ENCODE data around the gene BAG2. TPM values are rescaled to one million over a fixed set of nuclear protein-coding genes. Genes with fewer than 3 reads are reported as not detected.

The BAG2 gene
- total RNA-seq, 2 donors from 2014 or later: 2.5 to 2.9 TPM

GRCh38 chr6:57201718-57202117, 29.6 kb downstream of the BAG2 start:
- no peak overlapping the region for H3K27ac Mint-ChIP-seq
- peaks cover 9% of the 10 kb centered on the region for H3K36me3 Mint-ChIP-seq (ENCODE audit: low read depth)
- H3K9me3 ChIP-seq (ENCODE audit: control insufficient read depth, low read length): no peaks in the 10 kb centered on the region
- WGBS, 2 experiments (ENCODE audit: insufficient coverage in 1 of 2, insufficient read length in 1 of 2): 95 to 100% methylated on average over 1 of the region's 1 CpG
- no peaks in the 10 kb centered on the region for H3K27me3 Mint-ChIP-seq (ENCODE audit: insufficient read depth)
- H3K4me3 Mint-ChIP-seq: no peak overlapping the region
- no peak overlapping the region for H3K9ac ChIP-seq (ENCODE audit: extremely low read depth, low read length, poor library complexity, severe bottlenecking)
- peaks cover 7% of the 10 kb centered on the region for H3K36me3 ChIP-seq (ENCODE audit: control insufficient read depth, insufficient read depth, low read length)
- no peaks in the 10 kb centered on the region for H3K27me3 ChIP-seq (ENCODE audit: control insufficient read depth, insufficient read depth, low read length, poor library complexity, severe bottlenecking)
- no peak overlapping the region for H3K27ac ChIP-seq (ENCODE audit: low read depth, low read length)
- H3K4me1 Mint-ChIP-seq: peaks cover 25% of the 10 kb centered on the region
- H3K9me3 Mint-ChIP-seq: no peaks in the 10 kb centered on the region
- DNase-seq: no peak
- no peak overlapping the region for H3K4me3 ChIP-seq (ENCODE audit: low read length)
- peaks cover 4% of the 10 kb centered on the region for H3K4me1 ChIP-seq (ENCODE audit: control insufficient read depth, insufficient read depth, low read length)
- no peak for TF ChIP-seq CTCF (conservative IDR thresholded peaks at IDR 0.05)

- 91 to 92% methylated on average over 7 of the region's 7 CpGs for WGBS, 2 experiments (ENCODE audit: insufficient coverage in 1 of 2, insufficient read length in 1 of 2)
- DNase-seq: no peak
- Mint-ChIP-seq H3K27ac (no peak overlapping the region), H3K9me3 (no peaks in the 10 kb centered on the region), H3K36me3 (ENCODE audit: low read depth) (peaks cover 11% of the 10 kb centered on the region), H3K27me3 (ENCODE audit: insufficient read depth) (no peaks in the 10 kb centered on the region), H3K4me3 (no peak overlapping the region), H3K4me1 (peaks cover 11% of the 10 kb centered on the region)
- H3K4me3 ChIP-seq (ENCODE audit: low read length): no peak overlapping the region
- H3K27me3 ChIP-seq (ENCODE audit: control insufficient read depth, insufficient read depth, low read length, poor library complexity, severe bottlenecking): no peaks in the 10 kb centered on the region
- peaks cover 15% of the 10 kb centered on the region for H3K36me3 ChIP-seq (ENCODE audit: control insufficient read depth, insufficient read depth, low read length)
- H3K27ac ChIP-seq (ENCODE audit: low read depth, low read length): no peak overlapping the region
- TF ChIP-seq CTCF (conservative IDR thresholded peaks at IDR 0.05): no peak
- H3K9me3 ChIP-seq (ENCODE audit: control insufficient read depth, low read length): no peaks in the 10 kb centered on the region
- no peak overlapping the region for H3K9ac ChIP-seq (ENCODE audit: extremely low read depth, low read length, poor library complexity, severe bottlenecking)
- no peaks in the 10 kb centered on the region for H3K4me1 ChIP-seq (ENCODE audit: control insufficient read depth, insufficient read depth, low read length)
Observed at GRCh38 chr6:57205550-57206328, 33.6 kb downstream of the BAG2 start.

DNA sequence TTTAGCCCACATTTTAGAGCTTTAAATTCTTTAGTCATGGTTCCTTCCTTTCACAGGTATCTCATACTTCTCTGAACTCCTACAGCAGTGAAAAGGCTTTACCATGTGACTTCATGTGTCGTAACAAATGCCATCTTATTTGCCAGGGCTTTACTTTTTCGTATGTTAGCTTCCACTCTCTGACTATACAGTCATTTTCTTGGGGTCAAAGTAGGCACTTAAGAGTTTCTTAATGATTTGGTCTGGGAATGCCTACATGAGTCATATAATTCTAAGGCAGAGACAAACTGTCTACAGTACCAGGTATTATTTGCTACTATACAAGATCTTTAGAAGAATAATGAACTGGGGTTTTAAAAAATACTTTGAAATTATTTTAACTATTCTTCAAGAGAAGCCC, 35.0 kb downstream of the BAG2 start:
- DNase-seq: no peak
- Histone ChIP-seq H3K27me3 (ENCODE audit: control insufficient read depth, insufficient read depth, low read length, poor library complexity, severe bottlenecking) (no peaks in the 10 kb centered on the region), H3K9me3 (ENCODE audit: control insufficient read depth, low read length) (no peaks in the 10 kb centered on the region), H3K9ac (ENCODE audit: extremely low read depth, low read length, poor library complexity, severe bottlenecking) (no peak overlapping the region), H3K4me1 (ENCODE audit: control insufficient read depth, insufficient read depth, low read length) (no peaks in the 10 kb centered on the region), H3K4me3 (ENCODE audit: low read length) (no peak overlapping the region), H3K27ac (ENCODE audit: low read depth, low read length) (no peak overlapping the region), H3K36me3 (ENCODE audit: control insufficient read depth, insufficient read depth, low read length) (peaks cover 12% of the 10 kb centered on the region)
- peaks cover 10% of the 10 kb centered on the region for H3K36me3 Mint-ChIP-seq (ENCODE audit: low read depth)
- H3K4me1 Mint-ChIP-seq: peaks cover 7% of the 10 kb centered on the region
- WGBS, 2 experiments (ENCODE audit: insufficient coverage in 1 of 2, insufficient read length in 1 of 2): 93 to 100% methylated on average over 2 of the region's 2 CpGs
- H3K27ac Mint-ChIP-seq: no peak overlapping the region
- TF ChIP-seq CTCF (conservative IDR thresholded peaks at IDR 0.05): no peak
- H3K27me3 Mint-ChIP-seq (ENCODE audit: insufficient read depth): no peaks in the 10 kb centered on the region
- no peak overlapping the region for H3K4me3 Mint-ChIP-seq
- H3K9me3 Mint-ChIP-seq: no peaks in the 10 kb centered on the region

All from endodermal cell (in vitro differentiated cells).